Measurements from ENCODE around the gene SBF2. TPM values are rescaled to one million over a fixed set of nuclear protein-coding genes. Genes with fewer than 3 reads are reported as not detected.
A peak's percentile ranks its signal among the peaks of the same experiment; 100 is the strongest.
"Not testable (repeated sequence)": the region's sequence is repeated elsewhere in the genome, so short reads cannot be mapped to it uniquely, and the experiment has no call there.

Gene SBF2
- total and polyA plus RNA-seq, 2 of the 13 experiments (the other 11 are each of a cell fraction or from before 2014, with no cell fraction given): 24.0 to 45.8 TPM

DNA sequence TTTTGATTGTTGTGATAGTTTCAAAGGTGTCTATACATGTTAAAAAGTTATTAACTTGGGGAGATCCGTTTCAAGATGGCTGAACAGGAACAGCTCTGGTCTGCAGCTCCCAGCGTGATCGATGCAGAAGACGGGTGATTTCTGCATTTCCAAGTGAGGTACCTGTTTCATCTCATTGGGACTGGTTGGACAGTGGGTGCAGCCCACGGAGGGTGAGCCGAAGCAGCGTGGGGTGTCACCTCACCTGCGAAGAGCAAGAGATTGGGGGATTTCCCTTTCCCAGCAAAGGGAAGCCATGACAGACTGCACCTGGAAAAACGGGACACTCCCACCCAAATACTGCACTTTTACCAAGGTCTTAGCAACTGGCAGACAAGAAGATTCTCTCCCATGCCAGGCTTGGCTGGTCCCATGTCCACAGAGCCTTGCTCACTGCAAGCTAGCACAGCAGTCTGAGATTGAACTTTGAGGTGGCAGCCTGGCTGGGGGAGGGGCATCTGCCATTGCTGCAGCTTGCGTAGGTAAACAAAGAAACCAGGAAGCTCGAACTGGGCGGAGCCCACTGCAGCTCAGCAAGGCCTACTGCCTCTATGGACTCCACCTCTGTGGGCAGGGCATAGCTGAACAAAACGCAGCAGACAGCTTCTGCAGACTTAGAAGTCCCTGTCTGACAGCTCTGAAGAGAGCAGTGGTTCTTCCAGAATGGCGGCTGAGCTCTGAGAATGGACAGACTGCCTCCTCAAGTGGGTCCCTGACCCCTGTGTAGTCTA lies 363.3 kb downstream of the SBF2 start (continued):
- TF ChIP-seq, protein P1, sequence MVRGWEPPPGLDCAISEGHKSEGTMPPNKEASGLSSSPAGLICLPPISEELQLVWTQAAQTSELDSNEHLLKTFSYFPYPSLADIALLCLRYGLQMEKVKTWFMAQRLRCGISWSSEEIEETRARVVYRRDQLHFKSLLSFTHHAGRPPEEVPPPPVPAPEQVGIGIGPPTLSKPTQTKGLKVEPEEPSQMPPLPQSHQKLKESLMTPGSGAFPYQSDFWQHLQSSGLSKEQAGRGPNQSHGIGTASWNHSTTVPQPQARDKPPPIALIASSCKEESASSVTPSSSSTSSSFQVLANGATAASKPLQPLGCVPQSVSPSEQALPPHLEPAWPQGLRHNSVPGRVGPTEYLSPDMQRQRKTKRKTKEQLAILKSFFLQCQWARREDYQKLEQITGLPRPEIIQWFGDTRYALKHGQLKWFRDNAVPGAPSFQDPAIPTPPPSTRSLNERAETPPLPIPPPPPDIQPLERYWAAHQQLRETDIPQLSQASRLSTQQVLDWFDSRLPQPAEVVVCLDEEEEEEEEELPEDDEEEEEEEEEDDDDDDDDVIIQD (CRISPR knock-in tag; IDR thresholded peaks at IDR 0.05; ENCODE audit: low read depth): peak; percentile 97
- TF ChIP-seq KMT2A (CRISPR knock-in tag; IDR thresholded peaks at IDR 0.05) (peak; percentile 62; the same call in 1 of the 2 replicates), AHDC1 (CRISPR knock-in tag; IDR thresholded peaks at IDR 0.05; ENCODE audit: borderline replicate concordance) (peak; percentile 84), CEBPG (CRISPR knock-in tag; IDR thresholded peaks at IDR 0.05) (peak; percentile 58; the same call in 1 of the 2 replicates), TAF1 (CRISPR knock-in tag; IDR thresholded peaks at IDR 0.05) (peak; percentile 58), TARDBP (CRISPR knock-in tag; IDR thresholded peaks at IDR 0.05) (peak; percentile 72; the same call in 1 of the 2 replicates), ZNF710 (CRISPR knock-in tag; IDR thresholded peaks at IDR 0.05; ENCODE audit: borderline replicate concordance) (peak; percentile 20; the same call in 1 of the 2 replicates), ZNF605 (CRISPR knock-in tag; IDR thresholded peaks at IDR 0.05) (peak; percentile 84), ASH2L (IDR thresholded peaks at IDR 0.05; ENCODE audit: insufficient read length, low read depth, low read length) (peak; percentile 59), HNF1B (CRISPR knock-in tag; IDR thresholded peaks at IDR 0.05) (peak; percentile 93), ETV5 (CRISPR knock-in tag; IDR thresholded peaks at IDR 0.05; ENCODE audit: borderline replicate concordance) (peak; percentile 45; the same call in 1 of the 2 replicates), ZFP37 (CRISPR knock-in tag; IDR thresholded peaks at IDR 0.05; ENCODE audit: borderline replicate concordance) (0 out of 2 replicates have a peak, but pooled peaks have one; percentile 47), CREM (IDR thresholded peaks at IDR 0.05) (peak; percentile 57; the same call in 1 of the 2 replicates), ZNF547 (CRISPR knock-in tag; IDR thresholded peaks at IDR 0.05) (0 out of 2 replicates have a peak, but pooled peaks have one; percentile 44)
- TF ChIP-seq CREM (CRISPR knock-in tag; IDR thresholded peaks at IDR 0.05): not testable (repeated sequence)
